ENCODE data around the gene SRC.

The SRC gene

GRCh38 chr20:37419307-37419706, 73.4 kb downstream of the SRC start:
- Histone ChIP-seq H3K27me3 (ENCODE audit: insufficient read depth, low read depth) (peaks cover 51% of the 10 kb centered on the region), H3K4me3 (IDR thresholded peaks at IDR 0.05; ENCODE audit: insufficient read depth, low read depth, low read length) (no peak overlapping the region), H4K20me1 (ENCODE audit: insufficient read depth) (no peaks in the 10 kb centered on the region), H3K9ac (no peak overlapping the region), H3K4me2 (no peak overlapping the region), H3K79me2 (ENCODE audit: insufficient read depth, low read depth) (no peaks in the 10 kb centered on the region), H3K27ac (no peak overlapping the region), H3K36me3 (ENCODE audit: insufficient read depth) (no peaks in the 10 kb centered on the region), H2AFZ (ENCODE audit: low read depth) (no peak overlapping the region), H3K4me1 (ENCODE audit: low read depth, poor library complexity, severe bottlenecking) (no peaks in the 10 kb centered on the region)
- TF ChIP-seq CTCF (conservative IDR thresholded peaks at IDR 0.05; ENCODE audit: low read depth, low read length): no peak

GRCh38 chr20:37419774-37420542, 74.0 kb downstream of the SRC start:
- H3K4me1 ChIP-seq (ENCODE audit: low read depth, poor library complexity, severe bottlenecking): no peaks in the 10 kb centered on the region
- H3K27ac ChIP-seq: no peak overlapping the region
- no peak for TF ChIP-seq CTCF (conservative IDR thresholded peaks at IDR 0.05; ENCODE audit: low read depth, low read length)
- no peak overlapping the region for H3K4me3 ChIP-seq (IDR thresholded peaks at IDR 0.05; ENCODE audit: insufficient read depth, low read depth, low read length)
- peaks cover 58% of the 10 kb centered on the region for H3K27me3 ChIP-seq (ENCODE audit: insufficient read depth, low read depth)
- no peak overlapping the region for H3K9ac ChIP-seq
- no peak overlapping the region for H3K4me2 ChIP-seq
- H3K36me3 ChIP-seq (ENCODE audit: insufficient read depth): no peaks in the 10 kb centered on the region
- no peaks in the 10 kb centered on the region for H4K20me1 ChIP-seq (ENCODE audit: insufficient read depth)
- no peaks in the 10 kb centered on the region for H3K79me2 ChIP-seq (ENCODE audit: insufficient read depth, low read depth)
- no peak overlapping the region for H2AFZ ChIP-seq (ENCODE audit: low read depth)

GRCh38 chr20:37420610-37421009, 74.7 kb downstream of the SRC start:
- Histone ChIP-seq H3K4me2 (no peak overlapping the region), H4K20me1 (ENCODE audit: insufficient read depth) (no peaks in the 10 kb centered on the region), H3K9ac (no peak overlapping the region), H3K4me1 (ENCODE audit: low read depth, poor library complexity, severe bottlenecking) (no peaks in the 10 kb centered on the region), H3K79me2 (ENCODE audit: insufficient read depth, low read depth) (no peaks in the 10 kb centered on the region), H2AFZ (ENCODE audit: low read depth) (no peak overlapping the region), H3K27ac (no peak overlapping the region), H3K4me3 (IDR thresholded peaks at IDR 0.05; ENCODE audit: insufficient read depth, low read depth, low read length) (no peak overlapping the region), H3K36me3 (ENCODE audit: insufficient read depth) (no peaks in the 10 kb centered on the region), H3K27me3 (ENCODE audit: insufficient read depth, low read depth) (peaks cover 64% of the 10 kb centered on the region)
- no peak for TF ChIP-seq CTCF (conservative IDR thresholded peaks at IDR 0.05; ENCODE audit: low read depth, low read length)

GRCh38 chr20:37421060-37421905, 75.3 kb downstream of the SRC start:
- no peak overlapping the region for H3K9ac ChIP-seq
- no peak overlapping the region for H3K4me2 ChIP-seq
- no peak overlapping the region for H3K27ac ChIP-seq
- no peak for TF ChIP-seq CTCF (conservative IDR thresholded peaks at IDR 0.05; ENCODE audit: low read depth, low read length)
- no peaks in the 10 kb centered on the region for H3K4me1 ChIP-seq (ENCODE audit: low read depth, poor library complexity, severe bottlenecking)
- H3K36me3 ChIP-seq (ENCODE audit: insufficient read depth): no peaks in the 10 kb centered on the region
- no peak overlapping the region for H3K4me3 ChIP-seq (IDR thresholded peaks at IDR 0.05; ENCODE audit: insufficient read depth, low read depth, low read length)
- H3K79me2 ChIP-seq (ENCODE audit: insufficient read depth, low read depth): no peaks in the 10 kb centered on the region
- no peaks in the 10 kb centered on the region for H4K20me1 ChIP-seq (ENCODE audit: insufficient read depth)
- peaks cover 65% of the 10 kb centered on the region for H3K27me3 ChIP-seq (ENCODE audit: insufficient read depth, low read depth)
- H2AFZ ChIP-seq (ENCODE audit: low read depth): no peak overlapping the region

Data from KMS-11 (cell line).